ENCODE data around the gene PLD1.

Gene PLD1

GRCh38 chr3:171615686-171616085, 194.6 kb downstream of the PLD1 start:
- no peak for DNase-seq (ENCODE audit: low spot score)
- no peak for TF ChIP-seq CTCF (IDR thresholded peaks at IDR 0.05)
- H3K4me3 ChIP-seq: no peak overlapping the region
- no peak overlapping the region for H3K27ac ChIP-seq

GRCh38 chr3:171615281-171615680, 195.0 kb downstream of the PLD1 start:
- Histone ChIP-seq H3K27ac (no peak overlapping the region), H3K4me3 (no peak overlapping the region)
- TF ChIP-seq CTCF (IDR thresholded peaks at IDR 0.05): no peak
- DNase-seq (ENCODE audit: low spot score): no peak

GRCh38 chr3:171614318-171614921, 195.9 kb downstream of the PLD1 start:
- Histone ChIP-seq H3K27ac (no peak overlapping the region), H3K4me3 (no peak overlapping the region)
- TF ChIP-seq CTCF (IDR thresholded peaks at IDR 0.05): no peak
- DNase-seq (ENCODE audit: low spot score): no peak

GRCh38 chr3:171607452-171607851, 202.8 kb downstream of the PLD1 start:
- no peak overlapping the region for H3K27ac ChIP-seq
- TF ChIP-seq CTCF (IDR thresholded peaks at IDR 0.05): no peak
- DNase-seq (ENCODE audit: low spot score): no peak
- H3K4me3 ChIP-seq: no peak overlapping the region

GRCh38 chr3:171606151-171606751, 204.0 kb downstream of the PLD1 start:
- TF ChIP-seq CTCF (IDR thresholded peaks at IDR 0.05): no peak
- Histone ChIP-seq H3K27ac (no peak overlapping the region), H3K4me3 (no peak overlapping the region)
- no peak for DNase-seq (ENCODE audit: low spot score)

- Histone ChIP-seq H3K4me3 (no peak overlapping the region), H3K27ac (no peak overlapping the region)
- no peak for DNase-seq (ENCODE audit: low spot score)
- no peak for TF ChIP-seq CTCF (IDR thresholded peaks at IDR 0.05)
These were observed 205.9 kb downstream of the PLD1 start for GRCh38 chr3:171604370-171604769.

GRCh38 chr3:171602072-171602471, 208.2 kb downstream of the PLD1 start:
- no peak for DNase-seq (ENCODE audit: low spot score)
- Histone ChIP-seq H3K27ac (no peak overlapping the region), H3K4me3 (no peak overlapping the region)
- no peak for TF ChIP-seq CTCF (IDR thresholded peaks at IDR 0.05)
